ENCODE data around the gene METTL9.

DNA sequence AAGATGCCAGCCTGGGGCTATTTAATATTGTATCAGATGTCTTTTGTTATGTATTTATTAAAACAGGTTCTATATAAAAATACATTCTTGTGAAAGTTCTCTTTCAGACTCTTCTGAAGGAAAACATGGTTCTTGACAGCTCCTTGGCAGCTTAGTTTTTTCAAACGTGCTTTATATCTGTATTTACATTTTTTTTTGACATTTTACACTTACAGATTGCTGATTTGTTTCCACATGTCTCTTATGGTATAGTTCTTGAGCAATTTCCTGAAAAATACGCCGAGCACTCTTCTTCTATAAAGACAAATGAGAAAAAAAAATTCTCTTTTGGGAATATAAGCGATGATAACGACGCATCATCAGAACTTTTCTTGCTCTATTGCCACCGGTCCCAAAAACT lies 43.5 kb downstream of the METTL9 start:
- TF ChIP-seq, protein P1, sequence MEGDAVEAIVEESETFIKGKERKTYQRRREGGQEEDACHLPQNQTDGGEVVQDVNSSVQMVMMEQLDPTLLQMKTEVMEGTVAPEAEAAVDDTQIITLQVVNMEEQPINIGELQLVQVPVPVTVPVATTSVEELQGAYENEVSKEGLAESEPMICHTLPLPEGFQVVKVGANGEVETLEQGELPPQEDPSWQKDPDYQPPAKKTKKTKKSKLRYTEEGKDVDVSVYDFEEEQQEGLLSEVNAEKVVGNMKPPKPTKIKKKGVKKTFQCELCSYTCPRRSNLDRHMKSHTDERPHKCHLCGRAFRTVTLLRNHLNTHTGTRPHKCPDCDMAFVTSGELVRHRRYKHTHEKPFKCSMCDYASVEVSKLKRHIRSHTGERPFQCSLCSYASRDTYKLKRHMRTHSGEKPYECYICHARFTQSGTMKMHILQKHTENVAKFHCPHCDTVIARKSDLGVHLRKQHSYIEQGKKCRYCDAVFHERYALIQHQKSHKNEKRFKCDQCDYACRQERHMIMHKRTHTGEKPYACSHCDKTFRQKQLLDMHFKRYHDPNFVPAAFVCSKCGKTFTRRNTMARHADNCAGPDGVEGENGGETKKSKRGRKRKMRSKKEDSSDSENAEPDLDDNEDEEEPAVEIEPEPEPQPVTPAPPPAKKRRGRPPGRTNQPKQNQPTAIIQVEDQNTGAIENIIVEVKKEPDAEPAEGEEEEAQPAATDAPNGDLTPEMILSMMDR (tag by site-specific recombination; IDR thresholded peaks at IDR 0.05), result no peak
- TF ChIP-seq ZNF624 (tag by site-specific recombination; IDR thresholded peaks at IDR 0.05) (no peak), BCL11A (tag by site-specific recombination; IDR thresholded peaks at IDR 0.05; ENCODE audit: low read depth) (no peak), ZNF121 (tag by site-specific recombination; IDR thresholded peaks at IDR 0.05) (no peak), ZNF792 (tag by site-specific recombination; IDR thresholded peaks at IDR 0.05) (no peak)
